GM21717 (cell line): ENCODE results near the gene DLL4.

ENCODE experiments used
- ATAC-seq: cut with Tn5 transposase; IDR thresholded peaks from one replicate; pipeline ENCODE4 v1.9.1; 2021; ENCODE audit warnings: mild to moderate bottlenecking, moderate library complexity; ENCODE audit not compliant: unreplicated experiment

The DLL4 gene

GRCh38 chr15:40925863-40926658 is 3.1 kb upstream of the DLL4 start:
- no peak for ATAC-seq

GRCh38 chr15:40926659-40927494 is 2.3 kb upstream of the DLL4 start:
- no peak for ATAC-seq

DNA sequence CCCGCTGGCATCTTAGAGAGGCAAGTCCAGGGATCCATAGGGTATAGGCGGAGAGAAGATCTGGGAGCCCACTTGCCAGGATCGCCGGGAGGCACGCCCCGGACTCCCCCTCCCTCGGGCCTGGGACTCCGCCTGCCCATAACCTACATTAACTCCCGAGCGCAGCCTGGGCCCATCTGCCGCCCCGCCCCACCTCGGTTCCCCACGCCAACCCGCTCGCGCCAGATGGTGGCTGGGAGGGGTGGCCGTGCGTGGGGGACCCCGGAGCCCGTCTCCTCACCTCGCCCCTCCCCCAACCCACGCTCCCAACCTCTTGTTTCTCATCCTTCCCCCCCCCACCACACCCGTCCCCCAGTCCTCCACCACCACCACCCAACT is 1.7 kb upstream of the DLL4 start:
- no peak for ATAC-seq

DNA sequence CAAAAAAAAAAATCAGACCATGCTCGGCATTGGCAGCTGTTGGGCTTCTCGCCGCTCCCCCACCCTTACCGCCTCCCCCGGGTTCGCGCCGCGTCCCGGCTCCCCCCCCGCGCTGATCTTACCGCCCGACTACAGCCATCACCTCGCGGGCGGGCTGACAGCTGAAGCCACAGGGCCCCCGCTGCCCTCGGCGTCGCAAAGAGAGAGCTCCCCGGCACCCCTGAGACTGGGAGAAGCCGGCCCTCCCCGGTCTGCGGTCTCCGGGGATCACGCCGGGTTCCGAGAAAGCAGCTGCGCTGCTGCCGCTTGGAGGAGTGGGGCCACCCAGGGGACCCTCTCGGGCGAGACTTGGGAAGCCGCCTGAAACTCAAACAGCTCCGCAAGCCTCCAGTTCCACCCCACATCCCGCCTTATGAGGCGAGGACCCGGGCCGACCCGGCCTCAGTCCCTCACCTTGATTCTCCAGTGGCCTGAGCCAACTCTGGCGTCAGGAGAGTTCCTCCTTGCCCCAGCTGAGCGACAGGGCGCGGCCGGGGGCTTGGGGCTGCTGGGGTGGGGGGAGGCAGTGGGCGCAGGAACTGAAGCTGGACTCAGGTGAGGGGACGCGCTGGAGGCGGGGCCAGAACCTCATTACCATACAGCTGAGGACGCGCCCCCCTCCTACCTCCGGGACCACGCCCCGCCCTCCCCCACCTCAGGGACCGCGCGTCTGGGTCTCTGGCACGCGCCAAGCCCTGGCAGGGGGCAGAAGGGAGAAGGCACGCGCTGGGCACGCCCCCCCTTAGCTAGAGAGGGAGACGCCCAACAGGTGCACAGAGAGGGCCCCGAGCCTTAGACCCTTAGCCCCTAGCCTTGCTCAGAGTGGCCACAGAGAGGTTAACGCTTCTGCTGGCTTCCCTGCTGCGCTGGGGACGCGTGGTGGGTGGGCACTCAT is 1.0 kb upstream of the DLL4 start:
- no peak for ATAC-seq

DNA sequence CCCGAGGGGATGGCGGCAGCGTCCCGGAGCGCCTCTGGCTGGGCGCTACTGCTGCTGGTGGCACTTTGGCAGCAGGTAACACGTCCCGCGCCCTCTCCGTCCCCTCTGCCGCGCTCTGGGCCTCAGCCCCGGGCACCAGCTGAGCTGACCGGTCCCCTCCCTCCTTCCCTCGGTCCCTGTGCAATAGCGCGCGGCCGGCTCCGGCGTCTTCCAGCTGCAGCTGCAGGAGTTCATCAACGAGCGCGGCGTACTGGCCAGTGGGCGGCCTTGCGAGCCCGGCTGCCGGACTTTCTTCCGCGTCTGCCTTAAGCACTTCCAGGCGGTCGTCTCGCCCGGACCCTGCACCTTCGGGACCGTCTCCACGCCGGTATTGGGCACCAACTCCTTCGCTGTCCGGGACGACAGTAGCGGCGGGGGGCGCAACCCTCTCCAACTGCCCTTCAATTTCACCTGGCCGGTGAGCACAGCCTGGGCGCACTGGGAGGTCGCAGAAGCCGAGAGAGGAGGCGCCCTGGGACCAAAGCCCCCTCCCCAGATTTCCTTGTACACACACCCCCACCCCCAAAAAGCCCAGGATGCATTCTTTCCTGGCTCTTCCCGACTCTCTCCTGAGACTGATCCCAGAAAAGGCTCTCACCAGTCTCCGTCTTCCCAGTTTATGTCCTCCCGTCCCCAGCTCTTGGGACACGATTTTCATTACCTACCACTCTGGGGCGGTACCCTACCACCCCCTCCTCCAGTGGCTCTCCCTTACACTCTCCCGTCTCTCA is 705 bp downstream of the DLL4 start:
- no peak for ATAC-seq

DNA sequence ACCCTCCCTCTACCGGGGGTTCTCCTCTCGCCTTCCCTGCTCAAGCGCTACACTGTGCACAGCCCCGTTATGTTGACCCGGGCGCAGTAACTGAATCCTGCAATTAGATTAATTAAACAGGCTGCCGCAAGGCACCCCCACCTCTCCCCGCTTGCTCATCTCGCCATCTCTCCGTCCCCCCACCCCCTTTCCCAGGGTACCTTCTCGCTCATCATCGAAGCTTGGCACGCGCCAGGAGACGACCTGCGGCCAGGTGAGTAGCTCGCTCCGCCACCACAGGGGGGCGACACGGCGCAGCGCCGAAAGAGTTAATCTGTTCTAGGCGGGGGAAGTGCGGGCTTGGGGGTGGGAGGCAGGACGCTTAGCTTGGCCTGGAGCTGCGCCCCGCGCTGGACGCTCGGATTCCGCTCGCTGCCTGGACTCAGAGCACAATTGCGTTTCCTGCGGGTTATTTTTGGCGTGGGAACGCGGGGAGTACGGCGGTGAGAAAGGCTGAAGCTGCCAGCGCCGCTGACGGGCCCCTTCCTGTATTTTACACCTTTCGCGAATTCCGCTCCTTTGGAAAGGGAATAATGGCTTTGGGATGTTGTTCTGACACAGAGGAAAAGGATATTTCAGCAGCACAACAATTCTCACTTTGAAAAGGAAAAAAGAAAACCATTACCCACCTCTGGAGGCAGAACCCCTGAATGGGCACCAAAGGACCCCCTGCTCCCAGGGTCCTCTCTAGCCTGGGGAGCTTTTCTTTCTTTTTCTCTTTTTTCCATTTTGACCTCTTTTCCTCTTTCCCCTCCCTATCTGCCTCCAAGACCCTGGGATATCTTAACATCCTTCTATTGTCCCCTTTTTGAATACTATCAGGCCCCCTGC is 1.5 kb downstream of the DLL4 start:
- ATAC-seq = no peak

DNA sequence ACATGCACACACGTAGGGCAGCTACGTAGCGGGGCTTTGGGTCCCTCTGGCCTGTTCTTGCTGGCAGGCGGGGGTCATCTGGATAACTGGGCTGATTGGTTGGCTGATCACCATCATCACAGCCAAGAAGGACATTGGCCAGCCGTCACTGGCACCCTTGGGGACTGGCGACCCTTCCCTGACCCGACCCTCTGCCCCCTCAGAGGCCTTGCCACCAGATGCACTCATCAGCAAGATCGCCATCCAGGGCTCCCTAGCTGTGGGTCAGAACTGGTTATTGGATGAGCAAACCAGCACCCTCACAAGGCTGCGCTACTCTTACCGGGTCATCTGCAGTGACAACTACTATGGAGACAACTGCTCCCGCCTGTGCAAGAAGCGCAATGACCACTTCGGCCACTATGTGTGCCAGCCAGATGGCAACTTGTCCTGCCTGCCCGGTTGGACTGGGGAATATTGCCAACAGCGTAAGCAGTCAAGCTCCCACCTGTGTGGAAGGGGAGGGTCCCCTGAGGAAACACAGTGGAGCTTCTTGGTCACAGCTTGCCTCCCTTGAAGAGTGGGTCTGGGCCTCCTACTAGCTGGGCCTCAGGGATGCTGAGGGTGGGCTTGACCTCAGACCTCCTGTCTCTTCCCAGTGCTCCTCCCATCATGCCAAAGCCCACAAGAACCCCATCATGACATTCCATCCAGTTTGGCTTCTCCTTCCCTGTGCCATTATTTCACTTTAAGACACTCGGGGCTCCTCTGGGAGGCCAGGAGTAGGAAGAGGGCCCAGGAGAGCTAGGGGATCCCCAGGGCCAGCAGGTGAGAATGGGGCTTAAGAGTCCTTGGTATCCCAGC is 2.4 kb downstream of the DLL4 start:
- ATAC-seq = no peak

- ATAC-seq = no peak
Observed at GRCh38 chr15:40932156-40932555, 3.0 kb downstream of the DLL4 start.

DNA sequence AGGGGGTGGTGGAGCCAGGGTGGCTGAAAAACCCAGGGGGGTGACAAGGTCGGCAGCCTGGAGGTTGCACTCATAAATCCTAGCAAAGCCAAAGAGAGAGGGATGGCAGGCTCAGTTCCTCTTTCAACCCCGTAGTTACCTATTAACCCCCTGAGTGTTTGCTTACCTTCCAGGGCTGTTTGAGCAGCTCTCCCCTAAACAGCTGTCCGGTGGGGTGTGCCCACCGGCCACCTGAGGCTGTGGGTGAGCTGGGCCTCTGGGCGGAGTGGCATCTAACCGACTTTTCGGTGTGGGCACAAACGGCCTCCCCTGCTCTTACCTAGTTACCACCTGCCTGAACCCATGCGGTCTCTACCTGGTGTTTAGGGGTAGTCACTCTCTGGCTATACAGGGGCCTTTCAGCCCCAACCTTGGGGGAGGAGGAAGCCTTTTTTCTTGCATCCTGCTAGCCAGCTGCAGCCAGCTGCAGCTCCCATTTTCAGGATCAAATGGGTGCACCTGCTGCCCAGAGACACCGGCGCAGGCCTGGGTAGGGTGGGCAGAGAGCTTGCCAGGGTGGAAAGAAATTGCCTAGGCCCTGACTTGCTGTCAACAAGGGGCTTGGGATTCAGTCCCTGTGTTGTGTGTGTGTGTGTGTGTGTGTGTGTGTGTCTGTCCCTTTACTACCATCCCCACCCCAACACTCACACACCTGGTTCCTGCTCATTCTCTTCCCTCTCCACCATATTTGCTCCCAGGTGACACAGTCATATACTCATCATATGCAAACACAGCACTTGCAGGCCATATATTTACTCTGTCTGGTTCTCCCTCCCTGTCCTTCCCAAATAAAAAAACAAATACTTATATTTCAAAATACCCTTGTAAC is 3.7 kb downstream of the DLL4 start:
- no peak for ATAC-seq

DNA sequence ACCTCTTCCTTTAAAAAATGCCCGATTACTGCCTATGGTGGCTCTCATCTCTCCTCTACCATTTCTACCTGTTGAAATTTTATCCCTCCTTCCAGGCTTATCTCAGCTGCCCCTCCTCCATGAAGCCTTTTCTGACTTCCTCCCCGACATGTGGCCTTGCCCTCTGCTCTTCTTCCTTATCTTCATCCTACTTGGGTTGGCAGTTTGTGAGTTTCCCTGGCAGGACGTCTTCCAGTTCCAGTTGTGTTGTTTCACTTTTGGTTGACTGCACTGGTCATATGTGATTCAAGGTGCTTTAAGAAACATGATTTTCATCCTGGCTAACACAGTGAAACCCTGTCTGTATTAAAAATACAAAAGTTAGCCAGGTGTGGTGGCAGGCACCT is 4.4 kb downstream of the DLL4 start:
- ATAC-seq = no peak

GRCh38 chr15:40934457-40934856 is 5.3 kb downstream of the DLL4 start:
- no peak for ATAC-seq

DNA sequence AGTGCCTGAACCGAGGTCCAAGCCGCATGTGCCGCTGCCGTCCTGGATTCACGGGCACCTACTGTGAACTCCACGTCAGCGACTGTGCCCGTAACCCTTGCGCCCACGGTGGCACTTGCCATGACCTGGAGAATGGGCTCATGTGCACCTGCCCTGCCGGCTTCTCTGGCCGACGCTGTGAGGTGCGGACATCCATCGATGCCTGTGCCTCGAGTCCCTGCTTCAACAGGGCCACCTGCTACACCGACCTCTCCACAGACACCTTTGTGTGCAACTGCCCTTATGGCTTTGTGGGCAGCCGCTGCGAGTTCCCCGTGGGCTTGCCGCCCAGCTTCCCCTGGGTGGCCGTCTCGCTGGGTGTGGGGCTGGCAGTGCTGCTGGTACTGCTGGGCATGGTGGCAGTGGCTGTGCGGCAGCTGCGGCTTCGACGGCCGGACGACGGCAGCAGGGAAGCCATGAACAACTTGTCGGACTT is 7.1 kb downstream of the DLL4 start:
- ATAC-seq = no peak

DNA sequence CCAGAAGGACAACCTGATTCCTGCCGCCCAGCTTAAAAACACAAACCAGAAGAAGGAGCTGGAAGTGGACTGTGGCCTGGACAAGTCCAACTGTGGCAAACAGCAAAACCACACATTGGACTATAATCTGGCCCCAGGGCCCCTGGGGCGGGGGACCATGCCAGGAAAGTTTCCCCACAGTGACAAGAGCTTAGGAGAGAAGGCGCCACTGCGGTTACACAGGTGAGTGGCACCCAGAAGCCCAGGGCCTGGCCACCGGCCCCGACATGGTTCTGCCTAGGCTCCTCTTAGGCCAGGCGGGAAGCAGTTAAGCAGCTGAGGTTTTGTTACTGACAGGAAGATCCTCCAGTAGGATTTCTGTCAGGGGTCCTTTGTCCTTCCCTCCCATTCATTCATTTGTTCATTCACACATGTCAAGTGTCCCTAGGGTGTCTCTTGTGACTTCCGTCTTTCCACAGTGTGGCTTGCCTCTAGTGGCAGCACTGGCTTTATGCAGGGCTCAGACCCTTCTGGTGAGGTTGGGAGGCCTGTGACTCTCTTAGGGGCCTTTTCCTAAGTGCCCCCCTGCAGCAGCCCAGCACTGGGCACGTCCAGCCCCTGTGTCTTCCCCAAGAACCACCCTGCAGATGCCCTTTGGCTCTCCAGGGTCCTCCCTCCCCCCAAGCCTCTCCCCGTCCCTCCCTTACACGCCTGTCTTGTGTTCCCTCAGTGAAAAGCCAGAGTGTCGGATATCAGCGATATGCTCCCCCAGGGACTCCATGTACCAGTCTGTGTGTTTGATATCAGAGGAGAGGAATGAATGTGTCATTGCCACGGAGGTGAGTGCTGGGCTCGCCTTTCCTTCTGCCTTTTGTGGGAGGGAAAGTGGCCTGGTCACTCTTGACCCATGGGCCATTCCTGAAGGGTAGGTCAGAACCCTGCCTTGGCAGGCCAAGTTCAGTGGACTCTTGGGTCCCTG is 7.8 kb downstream of the DLL4 start:
- no peak for ATAC-seq

GRCh38 chr15:40937762-40938535 is 8.8 kb downstream of the DLL4 start:
- no peak for ATAC-seq

DNA sequence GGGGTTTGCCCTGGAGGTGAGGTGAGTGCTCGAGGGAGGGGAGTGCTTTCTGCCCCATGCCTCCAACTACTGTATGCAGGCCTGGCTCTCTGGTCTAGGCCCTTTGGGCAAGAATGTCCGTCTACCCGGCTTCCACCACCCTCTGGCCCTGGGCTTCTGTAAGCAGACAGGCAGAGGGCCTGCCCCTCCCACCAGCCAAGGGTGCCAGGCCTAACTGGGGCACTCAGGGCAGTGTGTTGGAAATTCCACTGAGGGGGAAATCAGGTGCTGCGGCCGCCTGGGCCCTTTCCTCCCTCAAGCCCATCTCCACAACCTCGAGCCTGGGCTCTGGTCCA is 9.4 kb downstream of the DLL4 start:
- ATAC-seq = no peak

- ATAC-seq = no peak
Observed at GRCh38 chr15:40940296-40940801, 11.2 kb downstream of the DLL4 start.
